ENCODE data around the gene ZNF468. TPM values are rescaled to one million over a fixed set of nuclear protein-coding genes. Genes with fewer than 3 reads are reported as not detected.

ZNF468 gene
- total and polyA plus RNA-seq, 10 of the 15 experiments (the other 5 are each of a cell fraction or from before 2014, with no cell fraction given): 3.9 to 18.8 (median 9.3) TPM

GRCh38 chr19:52897138-52897935 lies 39.9 kb upstream of the ZNF468 start, which contains the start of gene ZNF320 (continued):
- TF ChIP-seq, protein P1, sequence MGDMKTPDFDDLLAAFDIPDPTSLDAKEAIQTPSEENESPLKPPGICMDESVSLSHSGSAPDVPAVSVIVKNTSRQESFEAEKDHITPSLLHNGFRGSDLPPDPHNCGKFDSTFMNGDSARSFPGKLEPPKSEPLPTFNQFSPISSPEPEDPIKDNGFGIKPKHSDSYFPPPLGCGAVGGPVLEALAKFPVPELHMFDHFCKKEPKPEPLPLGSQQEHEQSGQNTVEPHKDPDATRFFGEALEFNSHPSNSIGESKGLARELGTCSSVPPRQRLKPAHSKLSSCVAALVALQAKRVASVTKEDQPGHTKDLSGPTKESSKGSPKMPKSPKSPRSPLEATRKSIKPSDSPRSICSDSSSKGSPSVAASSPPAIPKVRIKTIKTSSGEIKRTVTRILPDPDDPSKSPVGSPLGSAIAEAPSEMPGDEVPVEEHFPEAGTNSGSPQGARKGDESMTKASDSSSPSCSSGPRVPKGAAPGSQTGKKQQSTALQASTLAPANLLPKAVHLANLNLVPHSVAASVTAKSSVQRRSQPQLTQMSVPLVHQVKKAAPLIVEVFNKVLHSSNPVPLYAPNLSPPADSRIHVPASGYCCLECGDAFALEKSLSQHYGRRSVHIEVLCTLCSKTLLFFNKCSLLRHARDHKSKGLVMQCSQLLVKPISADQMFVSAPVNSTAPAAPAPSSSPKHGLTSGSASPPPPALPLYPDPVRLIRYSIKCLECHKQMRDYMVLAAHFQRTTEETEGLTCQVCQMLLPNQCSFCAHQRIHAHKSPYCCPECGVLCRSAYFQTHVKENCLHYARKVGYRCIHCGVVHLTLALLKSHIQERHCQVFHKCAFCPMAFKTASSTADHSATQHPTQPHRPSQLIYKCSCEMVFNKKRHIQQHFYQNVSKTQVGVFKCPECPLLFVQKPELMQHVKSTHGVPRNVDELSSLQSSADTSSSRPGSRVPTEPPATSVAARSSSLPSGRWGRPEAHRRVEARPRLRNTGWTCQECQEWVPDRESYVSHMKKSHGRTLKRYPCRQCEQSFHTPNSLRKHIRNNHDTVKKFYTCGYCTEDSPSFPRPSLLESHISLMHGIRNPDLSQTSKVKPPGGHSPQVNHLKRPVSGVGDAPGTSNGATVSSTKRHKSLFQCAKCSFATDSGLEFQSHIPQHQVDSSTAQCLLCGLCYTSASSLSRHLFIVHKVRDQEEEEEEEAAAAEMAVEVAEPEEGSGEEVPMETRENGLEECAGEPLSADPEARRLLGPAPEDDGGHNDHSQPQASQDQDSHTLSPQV (IDR thresholded peaks at IDR 0.05): no peak
- TF ChIP-seq PRDM15 (CRISPR knock-in tag; IDR thresholded peaks at IDR 0.05) (no peak), WRNIP1 (IDR thresholded peaks at IDR 0.05; ENCODE audit: borderline replicate concordance, low read depth, low read length) (no peak), CHD1 (IDR thresholded peaks at IDR 0.05; ENCODE audit: low read depth, low read length) (no peak), SRF (IDR thresholded peaks at IDR 0.05; ENCODE audit: low read depth in 2 of 2, low read length in 2 of 2) (no peak), FOXM1 (IDR thresholded peaks at IDR 0.05; ENCODE audit: low read depth, low read length) (no peak), MLLT1 (IDR thresholded peaks at IDR 0.05) (peak; percentile 40; the same call in 1 of the 2 replicates), JUND (IDR thresholded peaks at IDR 0.05; ENCODE audit: low read depth, low read length) (no peak), NKRF (conservative IDR thresholded peaks at IDR 0.05) (peak; percentile 61; the same call in 1 of the 2 replicates), RCOR1 (conservative IDR thresholded peaks at IDR 0.05; ENCODE audit: low read depth, low read length) (no peak), TARDBP (IDR thresholded peaks at IDR 0.05; ENCODE audit: borderline replicate concordance) (no peak), RBBP5 (conservative IDR thresholded peaks at IDR 0.05) (no peak), JUNB (IDR thresholded peaks at IDR 0.05) (no peak), PAX5 (IDR thresholded peaks at IDR 0.05; ENCODE audit: borderline replicate concordance, low read depth, low read length) (no peak), BHLHE40 (IDR thresholded peaks at IDR 0.05; ENCODE audit: borderline replicate concordance in 1 of 2, low read depth in 2 of 2, low read length in 1 of 2) (peak; percentile 83 to 89), MTA3 (IDR thresholded peaks at IDR 0.05; ENCODE audit: borderline replicate concordance, low read length) (no peak), POLR2AphosphoS5 (IDR thresholded peaks at IDR 0.05; ENCODE audit: low read length) (peak; percentile 90), SIN3A (IDR thresholded peaks at IDR 0.05; ENCODE audit: low read depth, low read length) (no peak), CHD2 (IDR thresholded peaks at IDR 0.05; ENCODE audit: borderline replicate concordance, low read depth, low read length) (peak; percentile 39; the same call in 1 of the 2 replicates)
